ENCODE data around the gene DLG2. TPM values are rescaled to one million over a fixed set of nuclear protein-coding genes. Genes with fewer than 3 reads are reported as not detected.

The DLG2 gene
- total RNA-seq, 2 donors from 2014 or later, result 1.9 to 3.2 TPM

- intact Hi-C loops (cut with DNase I, micrococcal nuclease), result no loop called here
- no peak for ATAC-seq
These were observed 1582.0 kb downstream of the DLG2 start for GRCh38 chr11:84045146-84045545.

GRCh38 chr11:84044706-84045105, 1582.4 kb downstream of the DLG2 start:
- ATAC-seq, result no peak
- intact Hi-C loops (cut with DNase I, micrococcal nuclease), result no loop called here
- DNase-seq, result no peak

More at GRCh38 chr11:84045146-84045545, 1582.0 kb downstream of the DLG2 start:
- no peak for DNase-seq

GRCh38 chr11:84036664-84037194, 1590.4 kb downstream of the DLG2 start:
- intact Hi-C loops (cut with DNase I, micrococcal nuclease), result no loop called here

DNA sequence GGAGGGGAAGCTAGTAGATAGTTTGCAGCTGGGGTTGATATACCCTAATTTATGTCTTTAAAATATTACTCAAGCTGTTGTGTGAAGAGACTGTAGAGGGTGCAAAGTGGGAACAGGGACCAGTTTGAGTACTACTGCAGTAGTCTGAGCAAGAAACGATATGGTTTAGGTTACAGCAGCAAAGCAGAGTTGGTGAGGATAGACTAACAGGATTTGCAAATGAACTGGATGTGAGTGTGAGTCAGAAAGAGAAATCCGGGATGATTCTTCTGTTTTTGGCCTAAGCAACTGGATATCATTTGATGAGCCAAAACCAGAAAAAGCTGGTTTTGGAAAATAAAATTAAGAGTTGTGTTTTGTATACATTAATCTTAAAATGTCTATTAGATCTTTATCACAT, 1591.5 kb downstream of the DLG2 start:
- intact Hi-C loops (cut with DNase I, micrococcal nuclease), result no loop called here
- DNase-seq (no peak), ATAC-seq (no peak)

More at GRCh38 chr11:84036664-84037194, 1590.4 kb downstream of the DLG2 start:
- ATAC-seq (no peak), DNase-seq (no peak)

DNA sequence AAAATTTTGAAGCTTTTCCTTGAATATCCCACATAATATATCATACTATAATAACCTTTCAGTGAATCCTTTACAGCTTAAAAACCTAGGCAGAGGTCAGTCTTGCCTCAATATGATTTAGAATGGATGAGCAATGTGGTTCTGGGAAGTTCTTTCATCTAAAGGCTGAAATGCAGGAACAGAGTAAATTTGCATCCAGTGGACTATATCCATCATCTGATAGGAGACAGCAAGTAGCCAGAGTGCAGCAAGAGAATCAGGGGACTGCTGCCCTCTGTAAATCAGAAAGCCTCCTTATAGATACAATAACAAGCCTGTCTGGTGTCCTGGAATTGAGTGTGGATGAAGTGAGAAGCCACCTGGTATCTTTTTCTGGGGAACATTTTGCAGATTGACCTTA, 1592.7 kb downstream of the DLG2 start:
- ATAC-seq, result no peak
- intact Hi-C loops (cut with DNase I, micrococcal nuclease), result no loop called here
- no peak for DNase-seq

- ATAC-seq, result no peak
- DNase-seq, result no peak
- intact Hi-C loops (cut with DNase I, micrococcal nuclease), result no loop called here
These were observed 1602.9 kb downstream of the DLG2 start for GRCh38 chr11:84024266-84024665.

DNA sequence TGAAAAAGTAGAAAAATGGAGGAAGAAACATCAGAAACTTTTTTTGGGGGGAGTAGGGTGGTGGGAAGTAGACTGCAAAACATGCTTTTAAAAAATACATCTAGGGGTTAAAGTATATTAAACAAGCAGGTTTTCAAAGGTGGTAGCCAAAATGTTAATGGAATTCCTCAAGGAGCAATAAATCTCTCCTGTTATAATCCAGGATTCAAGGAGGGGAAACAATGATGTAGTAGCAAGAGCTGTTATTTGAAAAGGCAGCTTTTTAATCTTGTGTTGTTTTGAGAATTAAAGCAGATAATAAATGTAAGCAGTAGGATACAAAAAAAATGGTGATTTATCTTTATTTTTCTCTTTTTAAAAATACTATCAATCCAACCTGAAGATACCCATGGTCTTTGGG, 1604.4 kb downstream of the DLG2 start:
- DNase-seq (no peak), ATAC-seq (no peak)
- intact Hi-C loops (cut with DNase I, micrococcal nuclease), result no loop called here

DNA sequence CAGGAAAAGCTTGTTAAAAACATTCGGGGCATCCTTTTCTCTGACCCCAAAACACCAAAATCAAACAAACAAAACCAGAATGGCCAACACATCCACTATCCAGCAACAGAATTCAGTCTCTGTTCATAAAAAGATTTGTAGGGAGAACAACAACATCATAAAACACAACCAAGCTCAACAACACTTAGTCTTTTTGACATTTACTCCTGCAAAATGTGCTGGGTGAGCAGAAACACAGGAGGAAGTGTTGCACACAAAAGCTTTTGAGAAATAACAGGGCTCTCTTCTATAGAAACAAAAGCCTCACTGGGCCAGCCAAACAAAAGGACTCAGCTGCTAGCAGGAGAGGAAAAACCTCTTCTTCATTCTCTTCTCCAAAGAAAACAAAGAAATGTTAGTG, 1604.9 kb downstream of the DLG2 start:
- ATAC-seq (no peak), DNase-seq (no peak)
- intact Hi-C loops (cut with DNase I, micrococcal nuclease), result no loop called here

GRCh38 chr11:84021291-84021690, 1605.9 kb downstream of the DLG2 start:
- ATAC-seq, result no peak
- intact Hi-C loops (cut with DNase I, micrococcal nuclease), result no loop called here
- DNase-seq, result no peak

DNA sequence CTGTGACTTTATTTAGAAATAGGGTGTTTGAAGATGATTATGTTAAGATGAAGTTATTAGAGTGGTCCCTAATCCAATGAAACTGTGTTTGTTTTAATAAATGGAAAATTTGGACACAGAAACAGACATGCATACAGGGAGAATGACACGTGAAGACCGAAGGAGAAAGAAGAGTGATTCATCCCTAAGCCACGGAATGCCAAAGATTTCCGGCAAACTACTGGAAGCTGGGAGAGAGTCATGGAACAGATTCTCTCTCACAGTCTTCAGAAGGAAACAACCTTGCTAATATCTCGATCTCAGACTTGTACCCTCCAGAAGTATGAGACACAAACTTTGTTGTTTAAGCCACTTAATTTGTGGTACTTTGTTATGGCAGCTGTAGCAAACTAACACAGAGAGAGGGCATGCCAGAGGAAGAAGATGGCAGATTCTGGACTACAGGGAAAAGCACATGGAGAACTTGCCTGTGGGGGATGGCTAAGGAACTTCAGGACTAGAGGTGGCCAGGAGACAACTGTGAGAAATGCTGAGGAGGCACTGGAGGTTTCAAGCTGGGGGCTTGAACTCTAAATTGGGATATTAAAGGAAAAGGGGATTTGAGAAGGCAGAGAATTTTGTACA, 1607.5 kb downstream of the DLG2 start:
- intact Hi-C loops (cut with DNase I, micrococcal nuclease), result no loop called here
- no peak for DNase-seq
- ATAC-seq, result no peak

DNA sequence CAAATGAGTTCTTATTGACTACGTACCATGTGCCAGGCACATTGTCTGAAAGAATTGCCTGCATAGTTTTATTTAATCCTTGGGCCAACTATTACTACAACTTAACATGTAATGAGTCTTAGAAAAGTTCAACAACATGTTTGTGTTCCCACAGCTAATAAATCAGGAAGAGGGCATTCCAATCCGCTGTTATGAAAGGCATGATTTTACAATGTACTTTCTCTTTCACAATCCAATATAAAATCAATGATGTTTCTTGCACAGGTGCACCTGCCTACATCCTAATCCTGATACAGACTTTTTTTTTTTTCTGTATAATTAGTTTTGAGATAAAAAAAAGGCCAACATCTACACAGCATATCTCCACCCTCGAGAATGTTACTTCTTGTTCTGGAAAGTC, 1612.6 kb downstream of the DLG2 start:
- DNase-seq (no peak), ATAC-seq (no peak)
- intact Hi-C loops (cut with DNase I, micrococcal nuclease), result no loop called here

DNA sequence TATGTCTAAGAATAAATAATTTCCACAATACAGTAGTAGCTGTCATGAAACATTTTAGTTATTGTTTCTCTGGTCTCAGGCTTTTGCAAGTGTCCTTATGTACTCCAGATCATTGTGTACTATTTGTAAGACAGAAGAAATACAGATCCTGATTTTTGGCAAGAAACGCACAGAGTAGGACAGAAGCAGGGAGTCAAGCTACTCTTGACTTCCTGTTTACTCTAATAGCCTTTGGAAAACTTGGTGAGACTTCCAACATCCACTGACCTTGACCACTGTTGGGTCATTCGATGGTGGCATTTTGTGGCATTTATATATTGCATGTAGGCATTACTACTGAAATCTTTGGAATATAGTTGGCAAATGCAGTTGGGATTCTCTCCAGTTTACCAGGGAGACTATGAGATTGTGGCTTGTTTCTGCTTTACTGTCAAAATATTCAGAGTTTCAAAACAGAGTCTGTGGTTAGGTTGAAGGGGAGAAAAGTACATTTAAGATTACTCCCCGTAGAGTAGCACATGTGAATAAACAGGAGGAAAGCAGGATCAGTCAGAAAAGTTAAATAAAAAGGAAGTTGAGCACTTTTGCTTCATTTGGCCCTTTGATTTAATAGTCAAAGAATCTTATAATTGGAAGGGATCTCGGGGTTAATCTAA, 1614.8 kb downstream of the DLG2 start:
- no peak for DNase-seq
- intact Hi-C loops (cut with DNase I, micrococcal nuclease), result no loop called here
- ATAC-seq, result no peak

GRCh38 chr11:84003181-84003580, 1624.0 kb downstream of the DLG2 start:
- intact Hi-C loops (cut with DNase I, micrococcal nuclease), result no loop called here
- no peak for ATAC-seq

DNA sequence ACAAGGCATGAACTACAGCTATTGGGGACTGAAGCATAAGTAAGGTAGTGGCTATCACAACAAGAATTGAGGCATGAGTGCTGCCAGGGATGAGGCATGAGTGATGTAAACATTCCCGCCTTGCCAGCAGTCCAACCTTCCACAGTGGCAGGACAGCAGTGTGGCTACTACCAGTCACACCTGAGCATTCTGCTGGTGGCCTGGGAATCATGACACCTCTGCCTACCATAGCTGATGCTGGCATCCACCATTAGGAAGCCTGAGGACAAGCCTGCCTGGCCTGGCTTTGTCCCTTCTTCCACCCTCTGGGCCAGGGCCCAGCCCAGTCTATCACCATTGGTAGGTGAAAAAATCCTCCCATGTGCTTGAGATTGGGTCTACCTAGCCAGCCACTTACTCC, 1628.2 kb downstream of the DLG2 start:
- DNase-seq (no peak), ATAC-seq (no peak)
- intact Hi-C loops (cut with DNase I, micrococcal nuclease), result no loop called here

More at GRCh38 chr11:84003181-84003580, 1624.0 kb downstream of the DLG2 start:
- no peak for DNase-seq

DNA sequence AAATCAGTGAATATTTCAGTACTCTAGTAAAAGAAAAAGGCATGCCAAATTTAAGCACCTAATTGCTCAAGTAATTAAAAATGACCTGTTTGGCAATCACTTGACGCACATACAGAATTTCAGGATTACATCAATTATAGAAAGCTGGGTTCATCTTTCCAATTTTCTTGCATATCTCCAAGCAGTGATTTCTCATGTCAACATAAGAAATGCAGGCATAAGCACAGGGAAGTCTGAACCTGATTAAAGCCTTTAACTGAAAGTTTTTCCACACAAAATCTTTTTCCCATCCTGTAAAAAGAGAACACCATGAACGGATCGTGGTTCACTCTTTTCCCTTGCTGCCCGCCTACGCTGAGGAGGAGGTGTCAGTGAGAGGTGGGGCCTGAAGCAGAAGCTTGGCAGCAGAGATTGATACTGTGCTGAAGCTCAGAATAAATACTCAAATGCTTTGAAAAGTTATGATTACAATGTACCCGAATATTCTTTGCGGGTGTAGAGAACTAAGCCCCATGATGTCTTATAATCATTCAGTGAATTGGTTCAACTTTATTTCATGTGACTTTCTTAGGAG, 1636.9 kb downstream of the DLG2 start:
- intact Hi-C loops (cut with DNase I, micrococcal nuclease), result no loop called here
- no peak for DNase-seq
- no peak for ATAC-seq

DNA sequence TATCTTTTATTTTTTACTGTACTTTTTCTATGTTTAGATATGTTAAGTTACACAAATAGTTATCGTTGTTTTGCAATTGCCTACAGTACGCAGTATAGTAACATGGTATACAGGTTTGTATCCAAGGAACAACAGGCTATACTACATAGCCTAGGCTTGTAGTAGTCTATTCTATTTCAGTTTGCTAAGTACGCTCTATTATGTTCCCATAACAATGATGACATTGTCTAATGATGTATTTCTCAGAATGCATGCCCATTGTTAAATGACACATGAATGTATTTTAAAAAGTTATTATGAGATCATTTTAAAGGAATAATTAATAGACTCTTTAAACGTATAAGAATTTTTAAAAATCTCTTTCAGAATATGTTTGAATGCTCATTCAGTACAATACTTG, 1644.3 kb downstream of the DLG2 start:
- ATAC-seq (no peak), DNase-seq (no peak)
- intact Hi-C loops (cut with DNase I, micrococcal nuclease), result no loop called here

GRCh38 chr11:83979593-83979992, 1647.6 kb downstream of the DLG2 start:
- ATAC-seq (no peak), DNase-seq (no peak)
- intact Hi-C loops (cut with DNase I, micrococcal nuclease), result no loop called here

DNA sequence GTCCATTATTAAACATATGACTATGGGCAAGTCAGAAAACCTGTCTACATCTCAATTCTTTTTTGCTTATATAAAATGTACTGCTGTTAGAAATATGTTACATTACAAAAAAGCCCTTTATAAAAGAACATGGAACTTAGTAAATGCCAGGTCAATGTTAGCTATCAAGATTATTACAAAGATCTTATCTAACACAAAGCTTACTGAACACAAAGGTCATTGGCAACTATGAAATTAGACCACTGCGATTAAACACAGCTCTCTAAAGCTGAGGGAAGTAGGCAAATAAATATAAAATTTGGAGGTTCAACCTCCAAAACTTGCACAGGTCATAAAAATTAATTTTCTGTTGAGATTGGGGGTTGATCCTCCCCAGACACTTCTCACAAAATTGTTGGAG, 1648.2 kb downstream of the DLG2 start:
- intact Hi-C loops (cut with DNase I, micrococcal nuclease), result no loop called here
- ATAC-seq (no peak), DNase-seq (no peak)

DNA sequence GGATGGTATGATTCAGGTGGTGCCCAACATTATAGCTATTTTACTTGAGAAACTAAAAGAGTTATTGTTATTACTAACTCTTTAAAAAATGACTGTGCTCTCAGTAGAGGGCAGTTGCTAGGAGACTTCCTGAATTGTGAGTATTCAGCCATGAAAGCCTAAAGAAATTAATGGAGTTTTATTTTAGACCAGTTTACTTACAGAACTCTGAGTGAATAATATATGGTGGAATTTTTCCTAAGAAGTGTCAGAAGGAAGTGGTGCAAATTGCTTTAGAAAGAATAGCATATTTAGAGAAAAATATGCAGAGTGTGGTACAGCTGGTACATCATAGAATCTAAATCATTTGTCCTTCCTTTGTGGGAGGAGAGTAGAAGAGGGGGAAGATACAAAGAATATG, 1651.1 kb downstream of the DLG2 start:
- DNase-seq, result no peak
- intact Hi-C loops (cut with DNase I, micrococcal nuclease), result no loop called here
- ATAC-seq, result no peak

- intact Hi-C loops (cut with DNase I, micrococcal nuclease), result no loop called here
- no peak for DNase-seq
- ATAC-seq, result no peak
These were observed 1654.6 kb downstream of the DLG2 start for GRCh38 chr11:83972536-83972935.
